Erythroblast (primary cell): Measurements from ENCODE around the gene STIM1.

ENCODE experiments used
- GATA1 ChIP-seq: IDR thresholded peaks from 2 replicates; pipeline ENCODE4 v1.6.1; 2011; ENCODE audit warnings: low read depth, mild to moderate bottlenecking, control low read depth, low read length, moderate library complexity
- POLR2A ChIP-seq: IDR thresholded peaks from 2 replicates; pipeline ENCODE4 v1.6.1; 2011; ENCODE audit warnings: mild to moderate bottlenecking, low read length

DNA sequence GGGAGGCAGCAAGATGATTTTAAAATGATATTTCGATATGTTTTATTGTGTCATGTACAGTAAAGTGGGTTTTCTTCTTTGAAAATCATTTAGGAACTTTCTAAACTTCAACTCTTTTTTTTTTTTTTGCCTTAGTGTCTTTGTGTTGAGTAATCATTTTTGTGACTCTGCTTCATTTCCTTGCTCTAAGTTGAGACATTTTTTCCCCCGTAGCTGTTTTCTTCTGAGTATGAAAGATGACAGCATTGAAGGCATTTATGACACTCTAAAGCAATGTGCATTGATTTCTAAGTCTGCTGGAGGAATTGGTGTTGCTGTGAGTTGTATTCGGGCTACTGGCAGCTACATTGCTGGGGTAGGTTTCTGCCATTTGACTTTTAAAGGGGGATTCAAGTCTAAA is 262.6 kb downstream of the STIM1 start:
- no peak for TF ChIP-seq POLR2A
- no peak for TF ChIP-seq GATA1
